Cardiac muscle cell (in vitro differentiated cells and primary cell): Measurements from ENCODE around the gene AATK. TPM values are rescaled to one million over a fixed set of nuclear protein-coding genes. Genes with fewer than 3 reads are reported as not detected.

Experiments used
- DNase-seq, 2 donors: peaks; one replicate each; pipeline versions ENCODE4 v3.0.0 to v3.0.0-alpha.2; 2010 to 2017; ENCODE audit warnings: low read depth in 1 of 2, low spot score in 1 of 2
- H3K27ac ChIP-seq: fragments of 200-600 bp; sonication (generic); 2 replicates; pipeline ENCODE4 v1.5.1; 2016
- H3K27me3 ChIP-seq: fragments of 200-600 bp; sonication (generic); 2 replicates; pipeline ENCODE4 v1.6.0; 2016; ENCODE audit warnings: control low read depth
- H3K36me3 ChIP-seq: fragments of 200-600 bp; sonication (generic); 2 replicates; pipeline ENCODE4 v1.5.1; 2016; ENCODE audit warnings: control low read depth
- H3K4me1 ChIP-seq: fragments of 200-600 bp; sonication (generic); 2 replicates; pipeline ENCODE4 v1.8.1; 2017; ENCODE audit warnings: low read depth, mild to moderate bottlenecking, mixed run types
- H3K4me3 ChIP-seq: fragments of 200-600 bp; sonication (generic); 2 replicates; pipeline ENCODE4 v1.5.1; 2016; ENCODE audit warnings: mild to moderate bottlenecking
- H3K9me3 ChIP-seq: fragments of 200-600 bp; sonication (generic); 2 replicates; pipeline ENCODE4 v1.5.1; 2017; ENCODE audit warnings: low read depth, mild to moderate bottlenecking, control low read depth
- polyA plus RNA-seq: library from polyadenylated mRNA; unstranded; fragments of >200 nt; fragmentation: Nextera tagmentation; extraction: Ambion mirVana; gene quantifications from 2 replicates; pipeline ENCODE4 v1.2.1, GENCODE V29; 2016
- total RNA-seq: library from RNA; depleted of rRNA; stranded (reverse); fragments of >200 nt; gene quantifications from 2 replicates; pipeline ENCODE4 v1.2.3, GENCODE V29; 2016
- TF ChIP-seq, protein P1 (sequence below): IDR thresholded peaks from 2 replicates; pipeline ENCODE4 v1.5.1; 2012; ENCODE audit warnings: low read depth, mild to moderate bottlenecking, low read length

Gene AATK
- total and polyA plus RNA-seq, 2 experiments from 2014 or later = 8.0 to 21.9 TPM

DNA sequence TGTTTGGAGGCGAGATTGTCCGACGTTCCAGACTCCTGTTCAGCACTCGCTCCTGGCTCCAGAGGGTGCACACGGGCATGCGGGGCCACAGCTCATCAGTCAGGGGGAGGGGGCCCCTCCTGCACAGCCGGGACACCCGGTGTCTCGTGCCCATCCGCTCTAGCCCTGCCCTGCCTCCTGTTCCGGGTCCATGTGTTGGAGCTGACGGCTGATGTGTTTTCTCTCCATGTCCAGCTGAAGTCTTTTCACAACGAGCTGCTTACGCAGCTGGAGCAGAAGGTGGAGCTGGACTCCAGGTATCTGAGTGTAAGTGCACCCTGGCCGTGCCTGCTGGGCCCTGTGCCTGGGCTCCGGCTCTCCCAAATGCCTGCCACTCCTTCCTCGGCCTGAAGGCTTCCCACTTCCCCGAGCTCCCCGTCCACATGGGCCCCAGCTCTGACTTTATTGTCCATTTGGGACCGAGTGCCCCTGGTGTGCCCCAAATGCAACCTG, 80.6 kb downstream of the AATK start:
- TF ChIP-seq, protein P1, sequence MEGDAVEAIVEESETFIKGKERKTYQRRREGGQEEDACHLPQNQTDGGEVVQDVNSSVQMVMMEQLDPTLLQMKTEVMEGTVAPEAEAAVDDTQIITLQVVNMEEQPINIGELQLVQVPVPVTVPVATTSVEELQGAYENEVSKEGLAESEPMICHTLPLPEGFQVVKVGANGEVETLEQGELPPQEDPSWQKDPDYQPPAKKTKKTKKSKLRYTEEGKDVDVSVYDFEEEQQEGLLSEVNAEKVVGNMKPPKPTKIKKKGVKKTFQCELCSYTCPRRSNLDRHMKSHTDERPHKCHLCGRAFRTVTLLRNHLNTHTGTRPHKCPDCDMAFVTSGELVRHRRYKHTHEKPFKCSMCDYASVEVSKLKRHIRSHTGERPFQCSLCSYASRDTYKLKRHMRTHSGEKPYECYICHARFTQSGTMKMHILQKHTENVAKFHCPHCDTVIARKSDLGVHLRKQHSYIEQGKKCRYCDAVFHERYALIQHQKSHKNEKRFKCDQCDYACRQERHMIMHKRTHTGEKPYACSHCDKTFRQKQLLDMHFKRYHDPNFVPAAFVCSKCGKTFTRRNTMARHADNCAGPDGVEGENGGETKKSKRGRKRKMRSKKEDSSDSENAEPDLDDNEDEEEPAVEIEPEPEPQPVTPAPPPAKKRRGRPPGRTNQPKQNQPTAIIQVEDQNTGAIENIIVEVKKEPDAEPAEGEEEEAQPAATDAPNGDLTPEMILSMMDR = no peak
- no peak overlapping the region for H3K27ac ChIP-seq
- H3K36me3 ChIP-seq = no peaks in the 10 kb centered on the region
- H3K4me3 ChIP-seq = no peak overlapping the region
- no peaks in the 10 kb centered on the region for H3K4me1 ChIP-seq
- no peaks in the 10 kb centered on the region for H3K27me3 ChIP-seq
- DNase-seq = no peak
- no peaks in the 10 kb centered on the region for H3K9me3 ChIP-seq

DNA sequence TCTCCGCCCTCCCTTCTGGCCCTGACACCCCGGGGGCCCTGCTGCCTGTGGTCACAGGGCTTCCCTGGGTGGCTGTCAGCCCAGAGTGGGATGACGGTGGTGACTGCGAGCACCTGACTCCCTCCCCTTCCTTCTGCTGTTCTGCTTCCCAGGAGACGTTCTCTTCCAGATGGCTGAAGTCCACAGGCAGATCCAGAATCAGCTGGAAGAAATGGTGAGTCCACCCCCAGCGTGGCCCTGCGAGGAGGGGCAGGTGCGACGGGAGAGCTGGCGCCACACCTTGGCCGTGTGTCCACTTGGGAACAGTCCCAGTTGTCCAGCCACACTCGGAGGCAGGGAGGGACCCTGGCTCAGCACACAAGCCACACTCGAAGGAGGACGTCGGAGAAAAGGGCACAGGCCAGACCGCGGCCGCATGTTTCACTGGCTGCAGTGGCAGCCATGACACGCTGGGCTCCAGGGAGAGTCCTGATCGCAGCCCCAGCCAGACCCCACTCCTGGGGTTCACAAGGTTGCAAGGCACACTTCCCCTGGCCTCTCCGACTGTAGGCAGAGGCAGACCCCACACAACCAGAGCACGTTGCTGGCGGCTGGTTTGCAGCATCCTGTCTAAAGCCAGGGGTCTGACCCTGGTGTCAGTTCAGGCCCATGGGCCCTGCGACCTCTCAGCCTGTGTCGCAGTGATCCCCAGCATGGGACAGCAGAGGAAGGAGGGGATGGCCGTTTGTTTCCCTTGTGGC, 81.2 kb downstream of the AATK start:
- Histone ChIP-seq H3K27ac (no peak overlapping the region), H3K4me3 (no peak overlapping the region), H3K9me3 (no peaks in the 10 kb centered on the region), H3K4me1 (no peaks in the 10 kb centered on the region), H3K27me3 (no peaks in the 10 kb centered on the region), H3K36me3 (no peaks in the 10 kb centered on the region)
- TF ChIP-seq, protein P1 = no peak
- no peak for DNase-seq

DNA sequence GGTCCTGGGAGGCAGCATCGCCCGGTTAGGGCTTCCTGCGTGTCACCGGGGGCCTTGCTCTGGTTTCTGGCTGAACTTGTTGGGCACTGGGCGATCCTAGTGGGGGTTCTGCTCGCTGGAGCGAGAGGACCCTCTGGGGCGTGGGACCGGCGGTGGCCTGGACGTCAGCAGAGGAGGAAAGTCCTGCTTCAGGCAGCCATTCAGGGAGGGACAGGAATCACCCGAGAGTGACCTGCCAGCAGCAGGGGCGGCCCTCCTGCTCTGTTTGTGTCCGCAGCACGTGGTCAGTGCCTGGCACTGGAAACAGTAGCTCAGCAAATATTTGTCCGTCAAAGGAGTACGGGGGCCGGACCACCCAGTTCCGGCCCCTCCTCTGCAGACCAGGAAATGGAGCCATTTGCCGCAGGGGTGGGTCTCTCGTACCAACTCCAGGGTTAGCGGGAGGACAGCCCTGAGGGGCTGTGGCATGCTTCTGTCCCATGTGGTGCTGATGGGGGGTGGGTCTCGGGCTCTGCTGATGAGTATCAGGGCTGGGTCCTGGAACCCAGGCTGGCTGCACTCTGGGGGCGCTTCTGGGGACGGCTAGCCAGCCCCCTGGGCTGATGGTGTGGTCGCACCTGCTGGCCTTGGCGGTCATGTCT, 82.8 kb downstream of the AATK start:
- no peak for DNase-seq
- Histone ChIP-seq H3K27ac (no peak overlapping the region), H3K9me3 (no peaks in the 10 kb centered on the region), H3K4me3 (no peak overlapping the region), H3K36me3 (no peaks in the 10 kb centered on the region), H3K4me1 (no peaks in the 10 kb centered on the region), H3K27me3 (no peaks in the 10 kb centered on the region)
- TF ChIP-seq, protein P1 = no peak

DNA sequence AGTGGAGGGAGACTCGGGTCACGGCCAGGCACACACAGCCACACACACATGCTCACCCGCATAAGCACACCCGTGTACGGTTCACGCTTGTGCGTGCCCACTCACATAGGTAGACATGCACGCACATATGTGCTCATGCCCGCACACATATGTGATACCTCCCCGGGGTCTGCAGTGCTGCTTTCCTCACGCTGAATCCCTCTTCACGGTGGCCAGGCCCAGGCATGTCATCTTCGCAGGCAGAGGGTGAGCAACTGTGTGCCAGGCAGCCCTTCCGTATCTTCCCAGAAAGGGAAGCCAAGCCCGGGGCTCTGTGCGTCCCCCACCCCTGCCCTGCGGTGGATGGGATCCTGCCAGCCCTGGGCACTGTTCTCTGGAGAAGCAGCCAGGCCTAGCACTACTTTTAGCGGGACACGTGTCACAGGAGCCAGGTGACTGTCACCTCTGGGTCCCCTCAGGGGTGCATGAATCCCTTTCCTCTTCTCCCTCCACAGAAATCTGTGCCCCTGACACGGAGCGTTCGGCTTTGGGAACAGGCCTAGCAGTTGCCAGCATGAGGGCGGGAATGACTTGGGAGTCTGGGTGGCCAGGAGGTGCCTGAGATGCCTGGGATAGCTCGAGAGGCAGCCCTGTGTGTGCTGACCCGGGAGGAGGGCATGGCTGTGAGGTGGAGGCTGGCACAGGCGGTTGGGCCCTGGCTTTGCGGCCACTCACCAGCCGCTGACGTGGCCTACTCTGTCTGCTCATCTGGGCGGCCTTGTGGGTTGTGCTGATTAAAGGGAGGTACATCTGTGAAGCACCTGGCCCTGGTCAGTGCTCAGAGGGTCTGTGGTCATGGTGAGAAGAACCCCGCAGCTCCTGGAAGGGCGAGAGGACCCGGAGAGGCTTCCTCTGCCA, 83.6 kb downstream of the AATK start:
- Histone ChIP-seq H3K4me1 (no peaks in the 10 kb centered on the region), H3K9me3 (no peaks in the 10 kb centered on the region), H3K4me3 (no peak overlapping the region), H3K27me3 (no peaks in the 10 kb centered on the region), H3K27ac (no peak overlapping the region), H3K36me3 (no peaks in the 10 kb centered on the region)
- no peak for DNase-seq
- TF ChIP-seq, protein P1 = no peak

DNA sequence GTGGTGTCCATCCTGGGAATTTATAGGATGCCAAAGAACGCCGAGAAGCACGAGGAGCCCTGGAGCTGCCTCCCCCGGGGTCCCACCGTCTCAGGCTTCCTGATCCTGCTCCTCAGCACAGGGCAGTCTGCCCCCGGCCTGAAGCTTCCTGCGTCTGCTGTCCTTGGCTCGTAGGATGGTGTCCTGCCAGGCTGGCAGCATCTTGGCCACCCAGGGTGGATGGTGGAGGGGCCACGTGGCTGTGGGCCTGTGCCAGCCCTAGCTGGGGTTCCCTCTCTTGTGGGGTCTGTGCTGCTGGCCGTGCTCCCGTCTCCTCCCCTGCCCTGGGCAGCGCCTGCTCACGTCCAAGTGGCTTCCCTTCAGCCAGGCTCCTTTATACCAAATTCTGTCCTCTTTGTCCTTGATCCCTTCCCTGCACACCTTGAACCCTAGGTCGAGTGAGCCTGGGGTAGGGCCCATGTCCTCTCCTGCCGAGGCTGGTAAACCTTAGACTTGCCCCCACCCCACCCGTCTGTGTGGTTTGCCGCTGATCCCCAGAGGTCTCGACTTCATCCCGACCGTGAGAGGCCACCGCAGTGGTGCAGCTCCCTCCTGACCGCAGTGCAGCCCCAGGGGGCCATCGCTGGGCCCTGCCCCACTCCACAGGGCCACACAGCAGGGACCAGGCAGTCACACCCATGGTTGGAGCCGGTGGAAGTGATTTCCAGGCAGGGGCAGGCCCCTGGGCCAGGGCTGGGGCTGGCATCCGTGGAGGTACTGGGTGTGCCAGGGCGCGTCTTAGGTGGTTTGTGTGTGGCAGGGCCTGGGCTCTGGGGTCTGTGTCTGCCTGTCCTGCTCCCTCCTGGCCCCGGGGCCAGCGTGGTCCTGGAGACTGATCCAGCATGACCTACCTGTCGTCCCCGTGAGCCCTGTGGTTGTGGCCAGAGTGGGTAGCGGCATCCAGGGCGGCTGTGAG, 84.5 kb downstream of the AATK start:
- H3K36me3 ChIP-seq = no peaks in the 10 kb centered on the region
- H3K4me3 ChIP-seq = no peak overlapping the region
- no peak overlapping the region for H3K27ac ChIP-seq
- H3K27me3 ChIP-seq = no peaks in the 10 kb centered on the region
- no peak for DNase-seq
- TF ChIP-seq, protein P1 = no peak
- no peaks in the 10 kb centered on the region for H3K4me1 ChIP-seq
- H3K9me3 ChIP-seq = no peaks in the 10 kb centered on the region
